K562 (cell line): Measurements from ENCODE around the gene PON2. TPM values are rescaled to one million over a fixed set of nuclear protein-coding genes. Genes with fewer than 3 reads are reported as not detected.

Source experiments
- AFF1 ChIP-seq, 2 experiments: fragments of 450-650 bp; IDR thresholded peaks; 2 replicates each; pipeline ENCODE4 v1.6.1; 2018; ENCODE audit warnings: mild to moderate bottlenecking in 2 of 2, low read depth in 1 of 2; ENCODE audit not compliant: partially characterized antibody in 2 of 2
- GATAD2B ChIP-seq: fragments of 450-650 bp; IDR thresholded peaks from 2 replicates; pipeline ENCODE4 v1.6.1; 2017; ENCODE audit warnings: mild to moderate bottlenecking, borderline replicate concordance
- MNT ChIP-seq, 2 experiments: fragments of 450-650 bp; conservative IDR thresholded peaks; 2 replicates each; pipeline ENCODE4 v1.6.1; 2017; ENCODE audit warnings: mild to moderate bottlenecking in 2 of 2, moderate library complexity in 2 of 2
- TAF1 ChIP-seq: IDR thresholded peaks from 2 replicates; pipeline ENCODE4 v1.6.1; 2011; ENCODE audit warnings: mild to moderate bottlenecking, low read length, moderate library complexity; ENCODE audit not compliant: insufficient read depth, control insufficient read depth, severe bottlenecking; ENCODE audit errors: extremely low read depth
- TEAD1 ChIP-seq, 2 experiments: fragments of 450-650 bp in 1 of 2; sonication (generic) in 1 of 2; formaldehyde crosslinking; IDR thresholded peaks; 2 replicates each; pipeline versions ENCODE4 v1.4.0 to v1.8.0; 2020 to 2022; ENCODE audit warnings: mild to moderate bottlenecking in 2 of 2, missing genetic modification reagents in 1 of 2
- TEAD2 ChIP-seq: fragments of 450-650 bp; IDR thresholded peaks from 2 replicates; pipeline ENCODE4 v1.6.1; 2016; ENCODE audit warnings: missing genetic modification characterization, control low read depth, missing compliant biosample characterization
- THRB ChIP-seq: fragments of 450-650 bp; formaldehyde crosslinking; conservative IDR thresholded peaks from 2 replicates; pipeline ENCODE4 v1.4.0; 2022; ENCODE audit warnings: mild to moderate bottlenecking, missing genetic modification characterization
- USF2 ChIP-seq: sonication (generic); formaldehyde crosslinking; IDR thresholded peaks from 2 replicates; pipeline ENCODE4 v1.5.0; 2020; ENCODE audit warnings: missing genetic modification reagents
- polyA plus RNA-seq, 8 experiments: library from polyadenylated mRNA; depleted of rRNA in 4 of 8; stranded (reverse) in 5 of 8; unstranded in 3 of 8; fragments of >200 nt; fragmentation: Nextera tagmentation in 2 of 8; fragmentation: Illumina TruSeq in 1 of 8; extraction: Ambion mirVana in 2 of 8; extraction: Trizol in 1 of 8; gene quantifications; 2 replicates each; pipeline versions ENCODE4 v1.2.1 to v1.2.3, GENCODE V29; 2011 to 2014; ENCODE audit warnings: inconsistent platforms in 1 of 8, missing spikeins in 1 of 8
- total RNA-seq, 7 experiments: library from RNA; depleted of rRNA in 6 of 7; stranded (reverse); fragments of >200 nt in 6 of 7; fragmentation: Illumina TruSeq in 2 of 7; extraction: Trizol in 2 of 7; gene quantifications; 2 replicates each; pipeline versions ENCODE4 v1.2.1 to v1.2.3, GENCODE V29; 2011 to 2021; ENCODE audit warnings: low replicate concordance in 1 of 7

PON2 gene
- total and polyA plus RNA-seq, 9 of the 15 experiments (the other 6 are each of a cell fraction or from before 2014, with no cell fraction given) = 8.5 to 30.1 (median 21.9) TPM

- TF ChIP-seq TAF1 (peak; percentile 80), TEAD1 (CRISPR knock-in tag; IDR thresholded peaks at IDR 0.05) (peak in 1 of 2 experiments; percentile 88; a peak in 2 of 4 replicates), TEAD2 (no peak), AFF1 (IDR thresholded peaks at IDR 0.05; ENCODE audit: low read depth in 1 of 2, partially characterized antibody in 2 of 2) (peak in 1 of 2 experiments; percentile 59), THRB (CRISPR knock-in tag) (no peak), MNT (conservative IDR thresholded peaks at IDR 0.05) (peak; percentile 69 to 85), USF2 (CRISPR knock-in tag) (no peak; the same call in 1 of the 2 replicates), GATAD2B (0 out of 2 replicates have a peak, but pooled peaks have one; percentile 65)
Observed at GRCh38 chr7:95434557-95435421, at the start of gene PON2 (continued).
